A673 (cell line): ENCODE results near the gene ZEB2.

Experiments used
- EZH2 ChIP-seq: fragments of 200-600 bp; sonication (generic); IDR thresholded peaks from 2 replicates; pipeline ENCODE4 v1.6.1; 2017; ENCODE audit warnings: borderline replicate concordance, low read depth, mild to moderate bottlenecking, mixed read lengths, antibody characterized with exemption, low read length; ENCODE audit not compliant: poor library complexity, severe bottlenecking
- TF ChIP-seq, protein P1 (sequence below): fragments of 300-800, 200-600 bp; sonication (generic); conservative IDR thresholded peaks from 2 replicates; pipeline ENCODE4 v1.5.1; 2017; ENCODE audit warnings: low read depth, mild to moderate bottlenecking, antibody characterized with exemption, low read length, moderate library complexity, mixed read lengths

DNA sequence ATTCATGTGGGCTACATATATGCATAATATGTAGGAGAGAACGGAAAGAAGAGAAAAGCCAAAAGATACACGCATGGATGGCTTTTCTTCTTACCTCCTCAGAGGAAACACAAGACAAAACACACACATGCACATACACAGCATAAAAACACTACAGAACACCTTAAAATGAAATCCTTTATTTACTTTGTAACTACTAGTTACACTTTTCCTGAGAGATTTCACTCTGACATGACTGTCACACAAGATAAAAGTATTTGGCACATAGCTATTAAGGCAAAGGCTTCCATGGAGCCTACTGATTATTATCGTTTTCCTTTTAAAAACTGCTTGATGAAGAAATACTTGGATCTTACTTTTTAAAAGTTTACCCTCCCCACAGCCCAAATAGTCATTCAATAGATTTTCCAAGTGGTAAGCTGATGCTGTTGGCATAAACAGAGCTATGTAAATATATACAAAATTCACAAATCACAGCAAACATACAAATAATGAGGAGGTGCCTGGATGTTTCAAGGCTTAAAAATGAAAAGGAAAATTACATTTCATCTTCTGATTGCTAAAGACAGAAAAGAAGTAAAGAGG, 8.6 kb downstream of the ZEB2 start:
- TF ChIP-seq, protein P1, sequence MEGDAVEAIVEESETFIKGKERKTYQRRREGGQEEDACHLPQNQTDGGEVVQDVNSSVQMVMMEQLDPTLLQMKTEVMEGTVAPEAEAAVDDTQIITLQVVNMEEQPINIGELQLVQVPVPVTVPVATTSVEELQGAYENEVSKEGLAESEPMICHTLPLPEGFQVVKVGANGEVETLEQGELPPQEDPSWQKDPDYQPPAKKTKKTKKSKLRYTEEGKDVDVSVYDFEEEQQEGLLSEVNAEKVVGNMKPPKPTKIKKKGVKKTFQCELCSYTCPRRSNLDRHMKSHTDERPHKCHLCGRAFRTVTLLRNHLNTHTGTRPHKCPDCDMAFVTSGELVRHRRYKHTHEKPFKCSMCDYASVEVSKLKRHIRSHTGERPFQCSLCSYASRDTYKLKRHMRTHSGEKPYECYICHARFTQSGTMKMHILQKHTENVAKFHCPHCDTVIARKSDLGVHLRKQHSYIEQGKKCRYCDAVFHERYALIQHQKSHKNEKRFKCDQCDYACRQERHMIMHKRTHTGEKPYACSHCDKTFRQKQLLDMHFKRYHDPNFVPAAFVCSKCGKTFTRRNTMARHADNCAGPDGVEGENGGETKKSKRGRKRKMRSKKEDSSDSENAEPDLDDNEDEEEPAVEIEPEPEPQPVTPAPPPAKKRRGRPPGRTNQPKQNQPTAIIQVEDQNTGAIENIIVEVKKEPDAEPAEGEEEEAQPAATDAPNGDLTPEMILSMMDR, result no peak
- no peak for TF ChIP-seq EZH2
